ENCODE results near the gene INPP5K. TPM values are rescaled to one million over a fixed set of nuclear protein-coding genes. Genes with fewer than 3 reads are reported as not detected.
"Not testable (repeated sequence)": the region's sequence is repeated elsewhere in the genome, so short reads cannot be mapped to it uniquely, and the experiment has no call there.

Gene INPP5K
- total RNA-seq, 2 experiments from 2014 or later: 37.6 to 39.6 TPM

- Mint-ChIP-seq H3K4me1 (ENCODE audit: low read depth) (no peaks in the 10 kb centered on the region), H3K27me3 (ENCODE audit: low read depth) (no peaks in the 10 kb centered on the region), H3K27ac (no peak overlapping the region), H3K9me3 (ENCODE audit: insufficient read depth) (no peaks in the 10 kb centered on the region), H3K36me3 (ENCODE audit: low read depth) (peaks cover 14% of the 10 kb centered on the region), H3K4me3 (no peak overlapping the region)
- ChIA-PET CTCF (interaction anchor here (1.5 kb wide), 1 partner anchor 9 kb away, joined by 5 read pairs; no protein-coding TSS in a partner anchor), POLR2A (no interaction called here)
- no peak for DNase-seq
- ATAC-seq: no peak
Observed at GRCh38 chr17:1542316-1542715, 25.9 kb upstream of the INPP5K start.

GRCh38 chr17:1541367-1541904 is 25.0 kb upstream of the INPP5K start:
- H3K4me1 Mint-ChIP-seq (ENCODE audit: low read depth): no peaks in the 10 kb centered on the region
- ChIA-PET CTCF (interaction anchor here (1.5 kb wide), 1 partner anchor 8 kb away, joined by 5 read pairs; no protein-coding TSS in a partner anchor), POLR2A (no interaction called here)
- no peak overlapping the region for H3K4me3 Mint-ChIP-seq
- ATAC-seq (no peak), DNase-seq (no peak)
- peaks cover 13% of the 10 kb centered on the region for H3K36me3 Mint-ChIP-seq (ENCODE audit: low read depth)
- no peak overlapping the region for H3K27ac Mint-ChIP-seq
- no peaks in the 10 kb centered on the region for H3K9me3 Mint-ChIP-seq (ENCODE audit: insufficient read depth)
- no peaks in the 10 kb centered on the region for H3K27me3 Mint-ChIP-seq (ENCODE audit: low read depth)

GRCh38 chr17:1539811-1540210 is 23.4 kb upstream of the INPP5K start:
- ATAC-seq (no peak), DNase-seq (no peak)
- Mint-ChIP-seq H3K4me3 (no peak overlapping the region), H3K27ac (no peak overlapping the region), H3K4me1 (ENCODE audit: low read depth) (no peaks in the 10 kb centered on the region), H3K9me3 (ENCODE audit: insufficient read depth) (no peaks in the 10 kb centered on the region), H3K36me3 (ENCODE audit: low read depth) (peaks cover 15% of the 10 kb centered on the region), H3K27me3 (ENCODE audit: low read depth) (no peaks in the 10 kb centered on the region)
- CTCF ChIA-PET: no interaction called here
- POLR2A ChIA-PET: interaction anchor here (0.6 kb wide), 1 partner anchor 21 kb away, joined by 3 read pairs; no protein-coding TSS in a partner anchor

- Mint-ChIP-seq H3K36me3 (ENCODE audit: low read depth) (peaks cover 23% of the 10 kb centered on the region), H3K27me3 (ENCODE audit: low read depth) (no peaks in the 10 kb centered on the region), H3K4me1 (ENCODE audit: low read depth) (no peaks in the 10 kb centered on the region), H3K27ac (no peak overlapping the region), H3K9me3 (ENCODE audit: insufficient read depth) (no peaks in the 10 kb centered on the region), H3K4me3 (no peak overlapping the region)
- ChIA-PET POLR2A (no interaction called here), CTCF (interaction anchor here (1.0 kb wide), 1 partner anchor 171 kb away, joined by 3 read pairs; no protein-coding TSS in a partner anchor)
- DNase-seq: no peak
- ATAC-seq: no peak
Observed at GRCh38 chr17:1535737-1536136, 19.3 kb upstream of the INPP5K start.

- POLR2A ChIA-PET: interaction anchor here (0.6 to 1.8 kb wide), 3 partner anchors 18 to 200 kb away, joined by 4 to 12 read pairs (median 6); partner anchors contain the start of gene INPP5K
- peaks cover 22% of the 10 kb centered on the region for H3K36me3 Mint-ChIP-seq (ENCODE audit: low read depth)
- no peak overlapping the region for H3K4me3 Mint-ChIP-seq
Observed at GRCh38 chr17:1533661-1534325, 17.4 kb upstream of the INPP5K start.

GRCh38 chr17:1532836-1533602 is 16.6 kb upstream of the INPP5K start:
- ATAC-seq: peak; percentile 61
- POLR2A ChIA-PET: interaction anchor here (0.6 to 1.8 kb wide), 3 partner anchors 17 to 200 kb away, joined by 4 to 12 read pairs (median 6); partner anchors contain the start of gene INPP5K
- H3K36me3 Mint-ChIP-seq (ENCODE audit: low read depth): peaks cover 27% of the 10 kb centered on the region
- CTCF ChIA-PET: interaction anchor here (0.6 to 3.0 kb wide), 12 partner anchors 9 to 200 kb away, joined by 3 to 29 read pairs (median 5); partner anchors contain the start of gene INPP5K
- peak; percentile 53 for DNase-seq
- no peaks in the 10 kb centered on the region for H3K4me1 Mint-ChIP-seq (ENCODE audit: low read depth)
- no peaks in the 10 kb centered on the region for H3K9me3 Mint-ChIP-seq (ENCODE audit: insufficient read depth)
- H3K27me3 Mint-ChIP-seq (ENCODE audit: low read depth): no peaks in the 10 kb centered on the region
- no peak overlapping the region for H3K27ac Mint-ChIP-seq
- H3K4me3 Mint-ChIP-seq: no peak overlapping the region

More at GRCh38 chr17:1533661-1534325, 17.4 kb upstream of the INPP5K start:
- CTCF ChIA-PET: interaction anchor here (0.6 to 3.0 kb wide), 9 partner anchors 8 to 172 kb away, joined by 4 to 29 read pairs (median 5); partner anchors contain the start of gene INPP5K
- Mint-ChIP-seq H3K4me1 (ENCODE audit: low read depth) (no peaks in the 10 kb centered on the region), H3K27ac (no peak overlapping the region), H3K27me3 (ENCODE audit: low read depth) (no peaks in the 10 kb centered on the region), H3K9me3 (ENCODE audit: insufficient read depth) (no peaks in the 10 kb centered on the region)
- ATAC-seq (no peak), DNase-seq (no peak)

- CTCF ChIA-PET: interaction anchor here (0.7 kb wide), 1 partner anchor 96 kb away, joined by 3 read pairs; no protein-coding TSS in a partner anchor
- no peak overlapping the region for H3K4me3 Mint-ChIP-seq
- POLR2A ChIA-PET: interaction anchor here (1.5 kb wide), 1 partner anchor 13 kb away, joined by 5 read pairs; the partner anchor contains the start of gene INPP5K
- peaks cover 30% of the 10 kb centered on the region for H3K36me3 Mint-ChIP-seq (ENCODE audit: low read depth)
- no peak for DNase-seq
- H3K4me1 Mint-ChIP-seq (ENCODE audit: low read depth): peaks cover 17% of the 10 kb centered on the region
- no peaks in the 10 kb centered on the region for H3K27me3 Mint-ChIP-seq (ENCODE audit: low read depth)
- no peaks in the 10 kb centered on the region for H3K9me3 Mint-ChIP-seq (ENCODE audit: insufficient read depth)
- no peak for ATAC-seq
- H3K27ac Mint-ChIP-seq: no peak overlapping the region
Observed at GRCh38 chr17:1529863-1530262, 13.5 kb upstream of the INPP5K start.

- ChIA-PET POLR2A (interaction anchor here (1.9 kb wide), 1 partner anchor 11 kb away, joined by 4 read pairs; no protein-coding TSS in a partner anchor), CTCF (interaction anchor here (1.0 to 1.4 kb wide), 2 partner anchors 10 to 161 kb away, joined by 3 to 4 read pairs; partner anchors contain the start of gene INPP5K)
- ATAC-seq: peak; percentile 72
- H3K4me1 Mint-ChIP-seq (ENCODE audit: low read depth): peaks cover 17% of the 10 kb centered on the region
- DNase-seq; H3K27me3 Mint-ChIP-seq (ENCODE audit: low read depth); H3K4me3 Mint-ChIP-seq; H3K9me3 Mint-ChIP-seq (ENCODE audit: insufficient read depth): not testable (repeated sequence)
- H3K27ac Mint-ChIP-seq: peak overlapping the region; percentile 72
- H3K36me3 Mint-ChIP-seq (ENCODE audit: low read depth): peaks cover 20% of the 10 kb centered on the region
Observed at GRCh38 chr17:1526876-1527275, 10.5 kb upstream of the INPP5K start.

- DNase-seq (no peak), ATAC-seq (no peak)
- POLR2A ChIA-PET: no interaction called here
- Mint-ChIP-seq H3K27me3 (ENCODE audit: low read depth) (no peaks in the 10 kb centered on the region), H3K4me3 (no peak overlapping the region), H3K27ac (no peak overlapping the region), H3K9me3 (ENCODE audit: insufficient read depth) (no peaks in the 10 kb centered on the region), H3K36me3 (ENCODE audit: low read depth) (peaks cover 17% of the 10 kb centered on the region), H3K4me1 (ENCODE audit: low read depth) (peaks cover 23% of the 10 kb centered on the region)
- CTCF ChIA-PET: no interaction called here
Observed at GRCh38 chr17:1522626-1523025, 6.2 kb upstream of the INPP5K start.

- ATAC-seq (no peak), DNase-seq (no peak)
- no peak overlapping the region for H3K4me3 Mint-ChIP-seq
- H3K27me3 Mint-ChIP-seq (ENCODE audit: low read depth): no peaks in the 10 kb centered on the region
- no peaks in the 10 kb centered on the region for H3K9me3 Mint-ChIP-seq (ENCODE audit: insufficient read depth)
- CTCF ChIA-PET: interaction anchor here (1.0 to 4.5 kb wide), 2 partner anchors 109 to 156 kb away, joined by 3 to 19 read pairs; no protein-coding TSS in a partner anchor
- H3K4me1 Mint-ChIP-seq (ENCODE audit: low read depth): peaks cover 13% of the 10 kb centered on the region
- POLR2A ChIA-PET: no interaction called here
- no peak overlapping the region for H3K27ac Mint-ChIP-seq
- peaks cover 15% of the 10 kb centered on the region for H3K36me3 Mint-ChIP-seq (ENCODE audit: low read depth)
Observed at GRCh38 chr17:1521086-1521640, 4.8 kb upstream of the INPP5K start.

GRCh38 chr17:1519678-1520077 is 3.3 kb upstream of the INPP5K start:
- Mint-ChIP-seq H3K27me3 (ENCODE audit: low read depth) (no peaks in the 10 kb centered on the region), H3K27ac (no peak overlapping the region), H3K36me3 (ENCODE audit: low read depth) (peaks cover 11% of the 10 kb centered on the region), H3K9me3 (ENCODE audit: insufficient read depth) (no peaks in the 10 kb centered on the region), H3K4me3 (no peak overlapping the region), H3K4me1 (ENCODE audit: low read depth) (peaks cover 15% of the 10 kb centered on the region)
- ATAC-seq: no peak
- ChIA-PET POLR2A (interaction anchor here (0.5 kb wide), 1 partner anchor 120 kb away, joined by 3 read pairs; the partner anchor contains the start of gene YWHAE), CTCF (interaction anchor here (0.9 to 4.5 kb wide), 4 partner anchors 14 to 154 kb away, joined by 3 to 19 read pairs (median 4); no protein-coding TSS in a partner anchor)
- DNase-seq: no peak
